NCI-H774 (cell line): ENCODE results near the gene CDC27.
A peak's percentile ranks its signal among the peaks of the same experiment; 100 is the strongest.
"Not testable (repeated sequence)": the region's sequence is repeated elsewhere in the genome, so short reads cannot be mapped to it uniquely, and the experiment has no call there.

Experiments used
- DNase-seq: peaks from one replicate; lab custom pipeline; 2025; lab: John Stamatoyannopoulos, UW

Gene CDC27

GRCh38 chr17:47219621-47220475 lies 30.8 kb upstream of the CDC27 start:
- no peak for DNase-seq

DNA sequence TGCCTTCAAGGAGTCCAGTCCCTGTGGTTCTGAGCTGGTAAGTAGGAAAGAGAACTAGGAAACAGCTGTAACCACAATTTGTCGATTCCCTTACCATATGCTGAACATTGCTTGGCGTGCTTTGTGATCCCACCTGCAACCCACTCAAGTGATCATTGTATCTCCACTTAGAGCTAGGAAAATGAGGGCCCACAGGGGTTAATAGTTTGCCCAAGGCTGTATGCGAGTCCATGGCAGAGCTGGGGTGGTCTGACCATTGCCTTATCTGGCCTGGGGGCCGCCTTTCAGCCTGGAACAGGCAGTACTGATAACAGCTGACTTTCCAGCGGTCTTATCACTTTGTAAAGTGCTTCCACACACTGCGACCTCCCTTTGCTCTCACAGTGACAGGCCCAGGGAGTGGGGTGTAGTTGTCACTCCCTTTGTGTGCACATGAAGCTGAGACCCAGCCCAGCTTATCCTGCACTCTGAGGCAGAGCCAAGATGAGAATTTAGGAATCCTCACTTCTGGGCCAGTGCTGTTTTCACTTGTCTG lies 29.9 kb upstream of the CDC27 start:
- no peak for DNase-seq

- not testable (repeated sequence) for DNase-seq
Observed at GRCh38 chr17:47217279-47217678, 28.2 kb upstream of the CDC27 start.

DNA sequence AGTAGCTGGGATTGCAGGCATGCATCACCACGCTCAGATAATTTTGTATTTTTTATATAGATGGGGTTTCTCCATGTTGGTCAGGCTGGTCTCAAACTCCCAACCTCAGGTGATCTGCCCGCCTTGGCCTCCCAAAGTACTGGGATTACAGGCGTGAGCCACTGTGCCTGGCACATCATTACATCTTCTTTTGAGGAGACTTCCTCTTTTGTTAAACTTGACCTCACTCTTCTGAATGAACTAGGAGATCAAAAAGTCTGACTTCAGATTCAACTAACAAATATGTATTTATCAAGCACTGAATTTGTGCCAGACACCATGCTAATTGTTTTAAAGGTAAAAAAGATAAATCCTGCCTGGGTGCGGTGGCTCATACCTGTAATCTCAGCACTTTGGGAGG lies 27.7 kb upstream of the CDC27 start:
- DNase-seq = not testable (repeated sequence)

- no peak for DNase-seq
Observed at GRCh38 chr17:47214931-47215330, 25.8 kb upstream of the CDC27 start.

GRCh38 chr17:47213540-47213939 lies 24.4 kb upstream of the CDC27 start:
- DNase-seq = no peak

DNA sequence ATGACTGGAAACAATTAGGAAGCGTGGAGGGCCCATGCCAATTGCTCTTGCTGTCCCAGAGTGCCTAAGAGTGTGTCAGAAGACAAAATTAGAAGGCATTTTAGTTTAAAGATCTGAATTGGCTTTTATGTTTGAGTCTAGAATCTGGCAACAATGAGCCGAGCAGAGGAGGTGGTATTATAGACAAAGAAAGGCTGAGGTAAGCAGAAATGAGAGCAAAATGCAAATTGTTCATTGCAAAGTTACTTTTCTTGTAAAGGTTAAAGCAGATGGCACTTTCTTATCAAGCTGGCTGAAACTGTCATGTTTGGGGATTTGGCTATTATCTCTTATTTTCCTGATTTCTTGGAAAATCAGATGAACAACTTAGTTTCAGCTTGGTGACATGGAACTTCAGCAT lies 23.4 kb upstream of the CDC27 start:
- DNase-seq = no peak

GRCh38 chr17:47210779-47211178 lies 21.7 kb upstream of the CDC27 start:
- DNase-seq = no peak

DNA sequence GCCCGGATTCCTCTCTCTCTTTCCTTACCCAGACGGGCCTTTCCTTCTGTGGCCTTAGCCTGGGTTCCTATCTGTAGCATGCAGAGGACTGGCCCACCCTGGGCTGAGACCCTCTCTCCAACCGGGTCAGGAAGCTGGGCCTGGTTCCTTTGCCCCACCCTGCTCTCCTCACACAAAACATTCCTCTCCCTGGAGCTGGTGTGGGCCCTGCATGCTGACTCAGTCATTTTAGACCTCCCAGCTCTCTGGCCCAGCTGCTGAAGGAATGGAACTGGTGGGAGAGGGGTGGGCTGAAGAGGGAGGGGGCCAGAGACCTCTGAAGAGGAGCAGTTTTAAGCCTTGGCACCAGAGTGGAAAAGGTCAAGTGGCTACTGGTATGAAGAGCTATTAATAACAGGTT lies 21.0 kb upstream of the CDC27 start:
- no peak for DNase-seq

DNA sequence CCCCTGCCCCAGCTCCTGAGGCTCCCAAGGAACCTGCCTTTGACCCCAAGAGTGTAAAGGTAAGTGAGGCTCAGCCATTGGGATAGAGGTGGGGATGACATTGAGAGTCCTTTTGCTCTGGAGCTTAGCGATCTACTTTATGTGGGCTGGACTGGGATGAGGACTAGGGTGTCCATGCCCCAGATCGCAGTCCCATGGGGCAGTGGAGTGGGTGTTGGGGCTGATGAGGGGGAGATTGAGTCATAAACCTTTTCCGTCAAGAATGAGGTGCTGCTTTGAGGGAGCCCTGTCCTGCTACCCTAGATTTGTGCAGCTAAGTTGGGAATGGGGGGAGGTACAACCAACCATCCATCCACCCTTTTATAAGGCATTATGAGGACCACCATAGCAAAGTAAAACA lies 20.4 kb upstream of the CDC27 start:
- no peak for DNase-seq

GRCh38 chr17:47208744-47209488 lies 19.8 kb upstream of the CDC27 start, which contains the start of gene MYL4:
TSS of gene MYL4 (plus strand) at chr17:47209348. CDS start at chr17:47209423, 75 bp downstream.
- DNase-seq = no peak

DNA sequence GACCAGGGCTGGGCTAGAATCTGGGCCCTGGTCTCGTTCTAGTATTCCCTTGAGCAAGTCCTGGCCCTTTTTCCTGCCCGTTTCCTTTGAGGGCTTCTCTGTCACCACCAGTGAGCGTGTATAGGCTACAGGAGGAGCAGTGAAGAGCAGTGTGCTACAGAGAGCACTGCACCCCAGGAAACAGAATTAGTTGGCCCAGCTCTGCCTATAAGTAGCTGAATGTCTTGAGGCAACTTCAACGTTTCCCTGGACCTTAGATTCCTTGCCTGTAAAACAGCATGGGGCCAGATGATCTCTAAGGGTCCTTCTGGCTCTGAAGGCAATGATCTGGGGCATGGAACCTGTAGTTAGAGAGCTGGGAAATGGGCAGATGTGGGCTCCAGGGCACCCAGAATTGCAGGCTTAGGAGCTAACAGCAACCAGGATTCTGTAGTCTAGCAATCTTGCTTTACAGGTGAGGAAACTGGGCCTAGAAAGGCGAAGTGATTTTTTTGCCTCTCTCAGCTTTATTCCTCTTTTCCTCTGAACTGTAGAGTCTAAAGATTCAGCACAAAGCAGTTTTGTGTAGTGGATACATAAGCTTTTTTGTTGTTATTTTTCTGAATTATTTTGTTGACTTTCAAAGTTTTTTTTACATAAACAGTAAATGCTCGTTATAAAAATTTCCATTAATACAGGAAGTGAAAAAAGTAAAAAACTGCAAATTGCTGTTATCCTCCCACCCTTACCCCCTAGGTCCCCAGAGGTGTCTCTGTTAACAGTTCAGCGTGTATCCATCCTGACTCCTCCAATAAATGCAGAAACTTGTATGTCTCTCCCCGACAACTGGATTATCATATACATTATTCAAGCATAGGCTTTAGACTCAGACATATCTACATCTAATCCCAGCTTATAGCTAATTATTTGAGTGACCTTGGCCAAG lies 18.3 kb upstream of the CDC27 start:
- DNase-seq = no peak

- DNase-seq = peak; percentile 25
Observed at GRCh38 chr17:47205419-47205963, 16.4 kb upstream of the CDC27 start.

DNA sequence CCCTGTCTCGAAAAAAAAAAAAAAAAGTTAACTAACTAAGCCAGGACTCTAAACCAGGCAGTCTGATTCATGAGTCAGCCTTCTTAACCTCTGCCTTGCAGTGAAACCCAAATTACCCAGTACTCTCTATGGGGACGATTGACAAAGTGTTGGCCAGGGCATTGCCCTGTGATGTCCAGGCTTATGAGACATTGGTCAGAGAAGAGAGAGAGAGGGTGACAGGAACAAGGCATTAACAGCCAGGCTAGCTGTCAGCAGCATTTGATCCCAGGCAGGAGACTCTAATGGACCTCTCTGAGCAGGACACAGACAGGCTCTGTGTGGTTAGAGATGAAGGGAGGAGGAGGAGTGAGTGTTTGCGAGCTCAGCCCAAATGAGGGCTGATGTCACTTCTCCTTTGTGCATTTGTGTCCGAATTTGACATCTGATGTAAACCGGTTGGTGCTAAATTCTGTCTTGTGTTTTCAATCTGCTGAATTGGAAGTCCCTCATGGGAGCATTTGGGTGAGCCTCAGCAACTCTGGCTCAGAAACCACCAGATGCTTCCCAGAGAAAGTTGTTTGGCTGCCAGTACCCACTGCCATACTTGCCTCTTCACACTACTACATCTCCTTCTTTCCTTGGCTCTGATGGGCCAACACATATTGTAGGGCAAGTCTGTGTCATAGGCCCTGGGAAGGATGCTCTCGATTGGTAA lies 15.8 kb upstream of the CDC27 start:
- DNase-seq = no peak

GRCh38 chr17:47203984-47204721 lies 15.1 kb upstream of the CDC27 start:
- DNase-seq = no peak

DNA sequence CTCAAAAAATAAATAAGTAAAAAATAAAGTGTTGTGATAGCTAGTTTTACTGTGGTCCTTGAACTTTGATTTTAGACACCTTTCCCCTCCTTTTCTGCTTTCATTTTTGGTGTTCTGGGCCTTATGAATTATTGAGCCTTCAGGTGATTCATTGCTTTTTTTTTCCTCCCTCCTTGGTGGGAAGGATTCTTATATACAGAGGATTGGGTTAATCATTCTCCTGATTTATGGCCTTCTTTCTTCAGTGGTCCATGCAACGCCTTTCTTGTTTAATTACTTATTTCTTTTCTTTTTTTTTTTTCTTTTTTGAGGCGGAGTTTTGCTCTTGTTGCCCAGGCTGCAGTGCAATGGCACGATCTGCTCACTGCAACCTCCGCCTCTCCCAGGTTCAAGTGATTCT lies 12.1 kb upstream of the CDC27 start:
- no peak for DNase-seq

DNA sequence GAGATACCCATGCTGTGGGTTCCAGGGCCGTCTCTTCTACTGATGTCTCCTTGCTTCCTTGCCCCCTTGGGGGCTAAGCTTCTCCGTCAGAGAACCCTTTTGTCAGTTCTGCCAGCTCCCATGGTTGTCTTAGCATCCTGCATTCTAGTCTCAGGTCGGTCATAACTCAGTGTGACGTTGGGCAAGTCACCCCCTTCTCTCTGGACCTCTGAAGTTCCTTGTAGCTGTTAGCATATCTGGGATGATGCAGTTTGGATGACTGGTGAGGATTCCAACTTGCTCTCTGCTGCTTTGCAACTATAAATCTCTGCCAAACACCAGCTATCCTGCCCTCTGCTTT lies 11.2 kb upstream of the CDC27 start:
- no peak for DNase-seq

DNA sequence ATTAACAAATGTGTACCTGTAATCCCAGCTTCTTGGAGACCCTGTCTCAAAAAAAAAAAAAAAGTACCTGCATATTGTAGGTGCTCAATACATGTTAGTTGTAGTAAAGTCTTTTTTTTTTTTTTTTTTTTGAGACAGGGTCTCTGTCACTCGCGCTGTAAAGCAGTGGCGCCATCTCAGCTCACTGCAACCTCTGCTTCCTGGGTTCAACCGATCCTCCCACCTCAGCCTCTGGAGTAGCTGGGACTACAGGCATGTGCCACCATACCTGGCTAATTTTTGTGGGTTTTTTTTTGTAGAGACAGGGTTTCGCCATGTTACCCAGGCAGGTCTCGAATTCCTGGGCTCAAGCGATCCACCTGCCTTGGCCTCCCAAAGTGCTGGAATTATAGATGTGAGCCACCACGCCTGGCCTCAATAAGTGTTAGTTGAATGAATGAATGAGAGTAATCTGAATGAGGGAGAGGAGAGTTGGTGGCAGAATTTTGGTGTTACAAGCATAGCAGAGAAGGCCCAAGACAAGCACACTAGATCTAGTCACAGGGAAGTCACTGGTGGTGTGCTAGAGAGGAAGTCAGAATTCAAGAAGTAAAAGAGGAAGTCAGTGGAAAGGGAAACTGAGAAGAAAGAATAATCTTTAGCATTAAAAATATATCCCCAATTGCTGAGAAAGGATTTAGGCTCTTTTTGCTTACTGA lies 10.7 kb upstream of the CDC27 start:
- DNase-seq = no peak

- DNase-seq = no peak
Observed at GRCh38 chr17:47197821-47198220, 8.7 kb upstream of the CDC27 start.
